ENCODE results near the gene TMEM238. TPM values are rescaled to one million over a fixed set of nuclear protein-coding genes. Genes with fewer than 3 reads are reported as not detected.

Gene TMEM238
- total RNA-seq, result 0.16 TPM in 1 of 2 replicates, not detected in the other

GRCh38 chr19:55384131-55384919 lies at the start of gene TMEM238:
Gene TMEM238, minus strand, starts transcription at chr19:55384292. Its CDS starts 33 bp downstream, at chr19:55384259.

DNA sequence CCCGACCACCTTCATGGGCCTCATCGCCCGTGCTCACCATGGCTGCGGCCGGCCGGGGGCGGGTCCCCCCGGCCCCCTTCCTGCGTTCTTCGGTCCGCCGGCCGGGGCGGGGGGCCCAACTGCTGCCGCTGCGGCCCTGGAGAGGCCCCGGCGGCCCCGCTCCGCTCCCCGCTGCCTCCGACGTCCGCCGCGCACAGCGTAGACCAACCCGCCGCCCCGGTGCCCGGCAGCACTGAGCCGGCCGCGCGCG lies 23.4 kb upstream of the TMEM238 start, which contains the start of gene UBE2S:
Gene UBE2S, minus strand, starts transcription at position 239 of the 250 bp plus-strand sequence. Its CDS starts 199 bp downstream, at position 40.

DNA sequence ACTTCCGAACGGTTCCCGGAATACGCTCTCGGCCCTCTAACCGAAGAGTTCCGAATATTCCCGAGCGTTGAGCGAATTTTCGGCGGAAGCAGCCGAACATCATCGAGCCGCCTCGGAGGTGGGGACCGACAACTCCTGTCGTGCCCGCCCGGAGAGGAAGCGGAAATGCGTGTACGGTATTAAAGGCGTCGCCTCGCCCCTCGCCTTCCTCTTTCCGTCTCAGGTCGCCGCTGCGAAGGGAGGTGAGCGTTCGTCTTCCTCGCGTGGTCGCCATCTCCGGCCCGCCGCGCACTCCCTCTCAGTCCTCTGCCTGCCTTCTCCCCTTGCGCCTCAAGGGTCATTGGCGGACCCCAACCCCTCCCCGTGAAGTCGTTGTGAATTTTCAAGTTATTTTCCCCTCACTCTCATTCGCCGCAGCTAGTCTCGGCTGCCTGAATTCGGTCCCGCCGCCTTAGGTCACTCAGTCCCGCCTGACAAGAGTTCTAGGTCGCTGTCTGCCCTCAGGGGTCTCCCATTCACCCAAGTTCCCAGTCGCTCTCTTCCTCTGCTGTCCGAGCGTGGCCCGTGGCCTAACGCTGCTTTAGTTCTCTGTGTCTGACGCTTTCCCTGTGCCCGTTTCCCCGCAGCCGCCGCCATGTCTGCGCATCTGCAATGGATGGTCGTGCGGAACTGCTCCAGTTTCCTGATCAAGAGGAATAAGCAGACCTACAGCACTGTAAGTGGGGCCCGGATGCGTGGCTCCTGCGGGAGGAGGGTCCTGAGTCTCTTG lies 1.8 kb upstream of the TMEM238 start, which contains the start of gene RPL28:
Gene RPL28, plus strand, starts transcription at position 209 of the 769 bp plus-strand sequence. Its CDS starts 426 bp downstream, at position 635.

DNA sequence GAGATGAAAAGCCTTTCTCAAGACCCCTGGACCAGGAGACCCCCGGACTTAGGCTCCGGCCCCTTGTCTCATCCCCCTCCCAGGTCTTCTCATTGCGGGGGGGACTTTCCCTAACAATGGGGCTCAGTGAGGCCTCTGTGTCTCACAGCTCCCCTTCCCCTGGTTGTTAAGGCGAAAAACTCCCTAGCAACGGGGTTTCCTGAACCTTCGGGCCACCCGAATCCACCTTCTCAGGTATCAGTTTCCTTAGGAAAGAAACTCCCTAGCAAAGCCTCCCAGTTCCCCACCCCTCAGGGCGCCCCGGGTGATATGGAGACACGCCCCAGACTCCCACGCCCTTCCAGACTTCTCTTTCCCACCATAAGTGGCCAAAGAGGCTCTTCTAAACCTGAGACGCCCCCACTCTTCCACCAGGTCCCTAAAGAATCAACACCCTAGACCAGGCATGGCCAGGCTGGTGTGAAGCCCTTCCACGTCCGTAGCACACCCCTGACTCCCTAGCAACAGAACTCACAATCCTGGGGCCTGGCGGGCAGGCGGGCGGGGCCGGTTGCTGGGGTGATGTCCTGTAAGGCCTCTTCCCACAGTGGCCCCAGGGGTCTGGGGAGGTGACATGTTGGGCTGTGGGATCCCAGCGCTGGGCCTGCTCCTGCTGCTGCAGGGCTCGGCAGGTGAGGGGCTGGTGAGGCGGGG lies 7.7 kb downstream of the TMEM238 start, which contains the start of gene TMEM190:
Gene TMEM190, plus strand, starts transcription at position 586 of the 693 bp plus-strand sequence. Its CDS starts 28 bp downstream, at position 614.

DNA sequence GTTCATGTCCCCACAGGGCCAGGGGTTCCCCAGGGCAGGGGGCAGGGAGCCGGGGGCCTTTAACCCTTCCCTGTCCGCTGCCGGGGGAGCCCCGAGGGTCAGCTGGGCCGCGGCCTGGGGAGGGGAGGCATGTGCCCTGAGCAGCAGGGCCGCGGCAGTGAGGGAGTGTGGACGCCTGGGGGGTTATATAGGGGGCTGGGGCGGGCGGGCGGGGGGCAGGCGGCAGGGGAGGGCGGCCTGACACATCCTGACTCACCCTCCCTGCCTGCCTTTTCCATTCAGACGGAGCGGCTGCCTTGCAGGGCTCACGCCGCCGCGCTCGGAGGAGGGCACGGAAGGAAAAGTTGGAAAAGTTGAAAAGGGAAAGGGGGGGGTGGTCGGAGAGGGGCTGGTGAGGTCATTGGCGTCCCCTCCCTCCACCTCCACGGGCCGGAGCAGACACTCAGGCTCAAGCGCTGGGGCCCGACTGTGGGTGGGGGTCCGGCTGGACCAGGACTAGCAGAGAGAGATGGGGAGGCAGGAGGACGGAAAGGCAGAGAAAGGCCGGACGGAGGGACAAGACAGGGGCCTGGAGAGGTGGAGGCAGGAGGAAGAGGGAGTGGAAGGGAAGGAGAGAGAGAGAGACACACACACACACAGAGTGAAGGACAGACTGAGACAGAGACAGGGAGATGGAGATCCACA lies 13.6 kb downstream of the TMEM238 start, which contains the start of gene IL11:
Gene IL11, minus strand, starts transcription at position 159 of the 684 bp plus-strand sequence. Its CDS starts 153 bp downstream, at position 6.

DNA sequence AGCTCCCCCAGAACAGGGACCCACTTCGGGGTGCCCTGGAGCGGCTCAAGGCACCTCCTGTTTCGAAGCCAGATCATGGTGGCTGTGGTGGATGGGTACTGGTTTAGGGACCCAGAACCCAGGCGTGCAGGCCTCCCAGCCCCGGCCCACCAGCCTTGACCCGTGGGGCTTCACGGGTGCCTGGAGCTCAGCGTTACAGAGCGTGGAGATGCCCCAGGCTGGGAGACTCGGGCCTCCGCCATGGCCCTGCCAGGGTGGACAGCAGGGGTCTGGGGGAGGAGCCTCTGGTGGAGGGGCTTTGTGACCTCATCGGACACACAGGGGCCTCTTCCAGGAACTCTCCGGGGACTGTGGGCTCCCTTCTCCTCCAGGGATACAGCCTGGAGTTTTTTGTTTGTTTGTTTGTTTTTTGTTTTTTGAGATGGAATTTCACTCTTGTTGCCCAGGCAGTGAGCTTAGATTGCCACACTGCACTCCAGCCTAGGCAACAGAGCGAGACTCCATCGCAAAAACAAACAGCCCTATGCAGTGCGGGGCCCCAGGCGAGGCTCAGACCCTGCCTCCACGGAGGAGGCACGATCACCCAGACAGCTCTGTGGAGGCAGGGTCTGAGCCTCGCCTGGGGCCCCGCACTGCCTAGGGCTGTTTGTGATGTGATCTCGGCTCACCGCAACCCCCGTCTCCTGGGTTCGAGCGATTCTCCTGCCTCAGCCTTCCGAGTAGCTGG lies 20.9 kb downstream of the TMEM238 start, which contains the start of gene GARIN5B:
Gene GARIN5B, minus strand, starts transcription at position 271 of the 727 bp plus-strand sequence. Its CDS starts 194 bp downstream, at position 77.

DNA sequence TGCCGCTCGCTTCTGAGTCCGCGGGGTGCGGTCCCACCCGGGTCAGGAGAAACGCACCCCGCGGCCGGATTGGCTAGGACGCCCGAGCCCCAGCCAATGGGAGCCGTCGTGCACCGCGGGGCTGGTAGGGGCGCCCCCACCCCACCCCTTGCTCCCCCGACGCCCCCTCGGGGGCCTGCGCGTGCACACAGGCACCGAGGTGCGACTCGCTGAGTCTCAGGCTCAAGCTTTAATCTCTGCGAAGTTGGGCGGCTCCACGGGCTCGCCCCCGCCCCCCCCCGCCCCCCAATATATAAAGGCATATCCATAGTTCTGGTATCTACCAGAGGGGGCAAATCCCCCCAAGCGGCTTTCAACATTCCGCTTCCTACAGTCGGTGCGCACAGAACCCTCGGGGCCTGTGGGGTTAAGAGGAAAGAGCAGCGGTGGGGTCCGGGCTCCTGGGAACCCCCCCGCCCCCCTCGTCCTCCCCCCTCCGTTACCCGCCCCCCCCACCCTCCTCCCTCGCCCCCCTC lies 29.3 kb downstream of the TMEM238 start, which contains the start of gene COX6B2:
Gene COX6B2, minus strand, starts transcription at position 22 of the 515 bp plus-strand sequence. CDS start 198 bp downstream, outside the sequence.

GRCh38 chr19:55339105-55339888 lies 44.8 kb downstream of the TMEM238 start, which contains the start of gene KMT5C:
Gene KMT5C, plus strand, starts transcription at chr19:55339876. Its CDS starts 2,061 bp downstream, at chr19:55341937.

Other genes starting within 250 kb of the TMEM238 start
- 0.65 and 0.97 TPM in 2 replicates for gene TNNT1, start 235.1 kb downstream of the TMEM238 start, total RNA-seq
- gene TNNI3, start 226.6 kb downstream of the TMEM238 start, total RNA-seq, result not detected in 2 replicates
- gene DNAAF3, start 217.7 kb downstream of the TMEM238 start, total RNA-seq, result 0.24 TPM in 1 of 2 replicates, not detected in the other
- gene SYT5, start 204.0 kb downstream of the TMEM238 start, total RNA-seq, result not detected in 2 replicates
- 1.1 and 1.2 TPM in 2 replicates for gene PTPRH, start 174.8 kb downstream of the TMEM238 start, total RNA-seq
- 1.6 and 3.6 TPM in 2 replicates for gene TMEM86B, start 155.5 kb downstream of the TMEM238 start, total RNA-seq
- gene PPP6R1, start 125.3 kb downstream of the TMEM238 start, total RNA-seq, result 42.9 and 47.7 TPM in 2 replicates
- 23.4 and 28.8 TPM in 2 replicates for gene HSPBP1, start 104.2 kb downstream of the TMEM238 start, total RNA-seq
- gene BRSK1, start 100.3 kb downstream of the TMEM238 start, total RNA-seq, result 4.9 and 5.1 TPM in 2 replicates
- gene TMEM150B, start 59.0 kb downstream of the TMEM238 start, total RNA-seq, result not detected in 2 replicates
- 6.5 and 8.0 TPM in 2 replicates for gene KMT5C, start 44.4 kb downstream of the TMEM238 start, total RNA-seq
- gene COX6B2, start 29.6 kb downstream of the TMEM238 start, total RNA-seq, result not detected in 2 replicates
- gene GARIN5B, start 21.0 kb downstream of the TMEM238 start, total RNA-seq, result not detected in 2 replicates
- gene IL11, start 13.8 kb downstream of the TMEM238 start, total RNA-seq, result 1.8 and 3.9 TPM in 2 replicates
- not detected in 2 replicates for gene TMEM190, start 7.5 kb downstream of the TMEM238 start, total RNA-seq
- 184 and 254 TPM in 2 replicates for gene RPL28, start 1.6 kb upstream of the TMEM238 start, total RNA-seq
- 26.6 and 29.0 TPM in 2 replicates for gene UBE2S, start 23.5 kb upstream of the TMEM238 start, total RNA-seq
- not detected in 2 replicates for gene SHISA7, start 59.0 kb upstream of the TMEM238 start, total RNA-seq
- gene ISOC2, start 77.3 kb upstream of the TMEM238 start, total RNA-seq, result 80.3 and 91.3 TPM in 2 replicates
- gene C19orf85, start 80.5 kb upstream of the TMEM238 start, total RNA-seq, result not detected in 2 replicates
- 3.2 and 4.9 TPM in 2 replicates for gene ZNF628, start 92.3 kb upstream of the TMEM238 start, total RNA-seq
- gene NAT14, start 100.9 kb upstream of the TMEM238 start, total RNA-seq, result 14.1 and 14.5 TPM in 2 replicates
- gene SSC5D, start 104.1 kb upstream of the TMEM238 start, total RNA-seq, result 48.0 and 60.0 TPM in 2 replicates
- 0.16 TPM in 1 of 2 replicates, not detected in the other for gene SBK2, start 152.8 kb upstream of the TMEM238 start, total RNA-seq
- 0.12 and 0.81 TPM in 2 replicates for gene SBK3, start 161.3 kb upstream of the TMEM238 start, total RNA-seq
- 8.9 and 9.4 TPM in 2 replicates for gene ZNF579, start 196.6 kb upstream of the TMEM238 start, total RNA-seq
- 3.9 and 7.3 TPM in 2 replicates for gene FIZ1, start 215.2 kb upstream of the TMEM238 start, total RNA-seq
- gene ZNF524, start 216.0 kb upstream of the TMEM238 start, total RNA-seq, result 10.2 and 10.4 TPM in 2 replicates
- 1.7 and 2.4 TPM in 2 replicates for gene ZNF865, start 221.4 kb upstream of the TMEM238 start, total RNA-seq
- gene ZNF784, start 240.3 kb upstream of the TMEM238 start, total RNA-seq, result 7.0 and 8.5 TPM in 2 replicates

All from hair follicle dermal papilla cell (primary cell).